ENCODE results near the gene FAM124B.
"Not testable (repeated sequence)": the region's sequence is repeated elsewhere in the genome, so short reads cannot be mapped to it uniquely, and the experiment has no call there.

The FAM124B gene

DNA sequence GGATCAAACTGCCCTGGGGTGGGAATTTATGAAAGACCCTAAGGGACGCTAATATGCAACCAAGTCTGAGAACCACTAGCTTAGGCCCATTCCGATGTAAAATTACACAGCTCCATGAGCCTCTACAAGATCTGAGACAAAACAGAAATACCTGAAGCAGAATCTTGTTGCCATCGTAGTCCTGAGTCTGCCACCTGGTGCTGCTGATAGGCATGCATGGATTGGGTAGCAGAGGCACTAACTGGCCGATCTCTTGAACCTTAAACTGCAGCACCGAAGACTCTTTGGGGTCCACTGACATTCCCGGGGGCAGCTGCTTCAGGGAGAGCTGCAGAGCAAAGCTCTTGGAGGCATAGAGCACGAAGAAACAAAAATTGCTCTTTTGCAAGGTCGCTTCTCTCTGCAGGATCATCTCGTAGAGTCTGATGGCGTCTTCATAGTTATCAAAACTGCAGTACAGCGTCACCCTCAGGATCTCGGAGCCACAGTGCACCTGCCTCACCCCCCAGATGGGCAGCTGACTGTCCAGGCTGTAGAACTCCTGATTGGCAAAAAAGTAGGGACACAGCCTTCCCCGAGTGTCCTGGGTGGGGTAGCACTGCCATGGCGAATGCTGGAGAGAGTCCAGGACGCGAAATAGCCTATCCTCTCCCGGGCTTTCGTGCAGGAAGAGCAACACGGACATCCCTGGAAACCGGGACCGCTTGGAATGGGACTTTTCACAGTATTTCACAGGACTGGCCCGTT lies 848 bp downstream of the FAM124B start:
- peak in 1 of 2 donors; percentile 1 for DNase-seq
- H3K27me3 Mint-ChIP-seq: peaks cover 8% of the 10 kb centered on the region
- H3K9me3 Mint-ChIP-seq: no peaks in the 10 kb centered on the region
- no peak overlapping the region for H3K27ac Mint-ChIP-seq
- ATAC-seq: peak; percentile 11
- H3K4me1 Mint-ChIP-seq: peaks cover 18% of the 10 kb centered on the region
- H3K4me3 Mint-ChIP-seq: peak overlapping the region; percentile 24 to 67

GRCh38 chr2:224400174-224400810 lies 1.6 kb downstream of the FAM124B start:
- ATAC-seq: no peak
- H3K4me3 Mint-ChIP-seq: no peak overlapping the region
- no peaks in the 10 kb centered on the region for H3K9me3 Mint-ChIP-seq
- H3K27ac Mint-ChIP-seq: no peak overlapping the region
- no peak for DNase-seq
- H3K4me1 Mint-ChIP-seq: peaks cover 18% of the 10 kb centered on the region
- H3K27me3 Mint-ChIP-seq: peaks cover 8% of the 10 kb centered on the region

DNA sequence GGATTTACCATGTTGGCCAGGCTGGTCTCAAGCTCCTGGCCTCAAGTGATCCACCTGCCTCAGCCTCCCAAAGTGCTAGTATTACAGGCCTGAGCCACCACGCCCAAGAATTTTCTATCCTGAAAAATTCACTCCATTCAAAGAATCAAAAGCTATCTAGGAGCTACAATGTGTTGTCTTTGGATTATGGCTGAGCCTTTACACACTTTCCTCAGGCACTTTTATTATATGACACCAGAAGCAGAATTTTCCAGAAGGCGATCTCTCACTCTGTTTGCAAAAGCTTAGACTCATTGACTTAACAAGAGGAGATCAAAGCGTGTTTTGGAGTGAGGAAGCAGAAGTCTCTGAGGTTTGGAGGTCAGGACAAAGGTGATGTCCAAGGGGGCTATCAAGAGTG lies 3.6 kb downstream of the FAM124B start:
- Mint-ChIP-seq H3K4me1 (peaks cover 18% of the 10 kb centered on the region), H3K27ac (no peak overlapping the region), H3K4me3 (no peak overlapping the region), H3K27me3 (peaks cover 8% of the 10 kb centered on the region), H3K9me3 (no peaks in the 10 kb centered on the region)
- ATAC-seq: no peak
- DNase-seq: no peak

DNA sequence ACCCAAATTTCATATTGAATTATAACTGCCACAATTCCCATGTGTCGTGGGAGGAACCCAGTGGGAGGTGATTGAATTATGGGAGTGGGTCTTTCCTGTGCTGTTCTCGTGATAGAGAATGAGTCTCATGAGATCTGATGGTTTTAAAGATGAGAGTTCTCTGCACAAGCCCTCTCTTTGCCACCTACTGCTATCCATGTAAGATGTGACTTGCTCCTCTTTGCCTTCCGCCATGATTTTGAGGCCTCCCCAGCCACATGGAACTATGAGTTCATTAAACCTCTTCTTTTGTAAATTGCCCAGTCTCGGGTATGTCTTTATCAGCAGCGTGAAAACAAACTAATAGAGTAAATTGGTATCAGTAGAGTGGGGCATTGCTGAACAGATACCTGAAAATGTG lies 4.8 kb downstream of the FAM124B start:
- ATAC-seq, H3K9me3 Mint-ChIP-seq, H3K27me3 Mint-ChIP-seq, DNase-seq, H3K27ac Mint-ChIP-seq, H3K4me3 Mint-ChIP-seq: not testable (repeated sequence)
- peaks cover 12% of the 10 kb centered on the region for H3K4me1 Mint-ChIP-seq

DNA sequence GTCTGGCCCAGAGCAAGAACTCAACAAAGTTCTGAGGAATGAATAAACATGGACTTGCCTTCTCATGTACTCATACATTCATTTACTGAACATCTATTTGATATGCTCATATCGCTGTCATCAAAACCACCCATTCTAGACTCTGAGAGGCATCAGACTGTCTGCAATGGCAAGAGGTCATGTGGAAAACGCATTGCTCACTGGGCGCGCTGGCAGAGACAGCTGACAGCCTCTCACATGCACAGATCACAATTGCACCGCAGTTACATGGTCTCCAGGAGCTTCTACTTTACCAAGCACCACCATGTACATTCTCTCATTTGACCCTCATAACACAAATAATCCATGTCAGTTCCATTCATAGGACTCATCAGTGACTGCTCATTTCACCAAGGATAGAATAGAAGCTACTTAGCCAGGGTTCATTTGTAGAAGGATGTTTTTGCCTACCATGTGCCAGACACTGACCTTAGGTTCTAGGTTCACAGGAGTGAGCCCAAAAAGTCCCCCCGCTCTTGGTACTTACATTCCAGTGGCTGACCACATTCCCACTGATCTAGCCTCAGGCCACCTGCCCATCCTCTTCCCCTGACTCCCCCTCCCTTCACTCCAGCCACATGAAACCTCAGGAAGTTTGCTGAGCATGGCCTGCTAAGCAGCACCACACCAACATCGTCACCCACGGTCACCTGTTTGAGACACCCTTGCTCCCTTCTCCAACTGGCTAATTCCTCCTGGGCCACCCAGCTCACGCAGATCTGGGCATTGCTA lies 6.1 kb downstream of the FAM124B start:
- no peak overlapping the region for H3K27ac Mint-ChIP-seq
- no peaks in the 10 kb centered on the region for H3K9me3 Mint-ChIP-seq
- no peak overlapping the region for H3K4me3 Mint-ChIP-seq
- no peak for DNase-seq
- H3K4me1 Mint-ChIP-seq: no peaks in the 10 kb centered on the region
- no peaks in the 10 kb centered on the region for H3K27me3 Mint-ChIP-seq
- ATAC-seq: no peak

GRCh38 chr2:224393157-224393872 lies 8.6 kb downstream of the FAM124B start:
- no peak for ATAC-seq

GRCh38 chr2:224392545-224392944 lies 9.4 kb downstream of the FAM124B start:
- Mint-ChIP-seq H3K9me3 (no peaks in the 10 kb centered on the region), H3K27ac (no peak overlapping the region), H3K4me1 (no peaks in the 10 kb centered on the region), H3K4me3 (no peak overlapping the region), H3K27me3 (no peaks in the 10 kb centered on the region)
- DNase-seq (no peak), ATAC-seq (no peak)

More at GRCh38 chr2:224393157-224393872, 8.6 kb downstream of the FAM124B start:
- no peak overlapping the region for H3K27ac Mint-ChIP-seq
- no peaks in the 10 kb centered on the region for H3K9me3 Mint-ChIP-seq
- DNase-seq: no peak
- H3K4me1 Mint-ChIP-seq: no peaks in the 10 kb centered on the region
- H3K27me3 Mint-ChIP-seq: no peaks in the 10 kb centered on the region
- H3K4me3 Mint-ChIP-seq: no peak overlapping the region

- Mint-ChIP-seq H3K27ac (no peak overlapping the region), H3K27me3 (no peaks in the 10 kb centered on the region), H3K4me1 (no peaks in the 10 kb centered on the region), H3K4me3 (no peak overlapping the region), H3K9me3 (no peaks in the 10 kb centered on the region)
- ATAC-seq (no peak), DNase-seq (no peak)
Measured at GRCh38 chr2:224389317-224389716, 12.6 kb downstream of the FAM124B start.

GRCh38 chr2:224386876-224387275 lies 15.0 kb downstream of the FAM124B start:
- Mint-ChIP-seq H3K27ac (no peak overlapping the region), H3K4me1 (no peaks in the 10 kb centered on the region), H3K9me3 (no peaks in the 10 kb centered on the region), H3K4me3 (no peak overlapping the region), H3K27me3 (no peaks in the 10 kb centered on the region)
- ATAC-seq (no peak), DNase-seq (no peak)

DNA sequence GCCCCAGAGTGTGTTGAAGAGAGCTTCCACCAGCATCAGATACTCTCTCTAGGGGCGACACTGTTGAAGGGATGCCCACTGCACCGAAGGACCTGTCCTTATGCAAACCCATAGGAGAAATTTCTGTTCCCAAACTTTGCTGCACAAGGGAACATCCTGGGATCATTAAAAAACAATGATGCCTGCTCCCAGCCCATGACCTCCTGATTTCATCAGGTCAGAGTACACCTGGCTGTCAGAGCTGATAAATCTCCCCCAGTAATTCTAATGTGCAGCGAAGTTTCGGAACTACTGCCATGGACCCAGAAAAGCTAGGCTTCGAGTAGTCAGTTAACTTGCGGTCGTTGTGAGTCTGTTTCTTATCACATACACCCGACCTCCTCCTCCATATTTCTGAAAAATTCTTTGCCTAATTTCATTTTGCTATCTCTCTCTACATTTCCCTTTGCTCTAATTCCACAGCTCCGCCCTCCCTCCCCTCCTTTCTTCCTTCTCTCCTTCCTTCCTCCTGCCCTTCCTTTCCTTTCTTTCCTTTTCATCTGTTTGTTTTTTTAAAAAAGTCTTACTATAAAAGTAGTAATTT lies 18.8 kb downstream of the FAM124B start:
- no peaks in the 10 kb centered on the region for H3K27me3 Mint-ChIP-seq
- ATAC-seq: no peak

DNA sequence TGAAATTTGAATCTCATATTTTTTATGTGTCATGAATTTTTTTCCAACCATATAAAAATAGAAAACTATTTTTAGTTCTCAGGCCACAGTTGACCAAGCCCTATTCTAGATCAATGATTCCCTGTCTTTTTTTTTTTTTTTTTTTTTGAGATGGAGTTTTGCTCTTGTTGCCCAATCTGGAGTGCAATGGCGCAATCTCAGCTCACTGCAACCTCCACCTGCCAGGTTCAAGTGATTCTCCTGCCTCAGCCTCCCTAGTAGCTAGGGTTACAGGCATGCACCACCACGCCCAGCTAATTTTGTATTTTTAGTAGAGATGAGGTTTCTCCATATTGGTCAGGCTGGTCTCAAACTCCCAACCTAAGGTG lies 19.6 kb downstream of the FAM124B start:
- H3K9me3 Mint-ChIP-seq: not testable (repeated sequence)

More for the DNA sequence above, 18.8 kb downstream of the FAM124B start:
- DNase-seq: no peak
- H3K9me3 Mint-ChIP-seq: no peaks in the 10 kb centered on the region
- H3K27ac Mint-ChIP-seq: no peak overlapping the region
- H3K4me3 Mint-ChIP-seq: no peak overlapping the region
- no peaks in the 10 kb centered on the region for H3K4me1 Mint-ChIP-seq

GRCh38 chr2:224381521-224382279 lies 20.2 kb downstream of the FAM124B start:
- Mint-ChIP-seq H3K27ac (no peak overlapping the region), H3K4me3 (no peak overlapping the region), H3K4me1 (no peaks in the 10 kb centered on the region), H3K9me3 (no peaks in the 10 kb centered on the region), H3K27me3 (no peaks in the 10 kb centered on the region)
- ATAC-seq (no peak), DNase-seq (no peak)

More for the DNA sequence above, 19.6 kb downstream of the FAM124B start:
- not testable (repeated sequence) for H3K27me3 Mint-ChIP-seq, H3K4me3 Mint-ChIP-seq, H3K27ac Mint-ChIP-seq, ATAC-seq, DNase-seq, H3K4me1 Mint-ChIP-seq

GRCh38 chr2:224379986-224380385 lies 21.9 kb downstream of the FAM124B start:
- no peak for DNase-seq
- no peak overlapping the region for H3K4me3 Mint-ChIP-seq
- no peaks in the 10 kb centered on the region for H3K9me3 Mint-ChIP-seq
- no peaks in the 10 kb centered on the region for H3K27me3 Mint-ChIP-seq
- H3K4me1 Mint-ChIP-seq: no peaks in the 10 kb centered on the region
- H3K27ac Mint-ChIP-seq: no peak overlapping the region
- ATAC-seq: no peak

DNA sequence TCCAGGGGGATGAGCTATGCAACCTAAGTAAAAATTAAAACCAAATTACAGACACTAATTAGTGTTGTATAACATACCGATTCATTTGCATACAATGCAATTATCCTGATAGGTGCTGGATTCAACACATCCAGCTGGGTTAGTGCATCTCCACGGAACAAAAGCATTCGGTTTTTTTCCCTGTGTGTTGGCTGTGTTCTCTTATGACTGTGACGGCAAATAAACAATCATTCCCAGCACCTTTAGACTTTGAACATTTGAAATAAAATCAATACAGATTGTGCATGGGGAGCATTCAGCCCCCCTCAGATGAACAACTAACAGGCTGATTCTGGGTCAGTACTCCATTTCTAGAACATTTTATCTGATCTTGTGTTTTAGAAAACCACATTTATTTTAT lies 22.7 kb downstream of the FAM124B start:
- Mint-ChIP-seq H3K27ac (no peak overlapping the region), H3K9me3 (no peaks in the 10 kb centered on the region), H3K4me3 (no peak overlapping the region), H3K27me3 (no peaks in the 10 kb centered on the region), H3K4me1 (no peaks in the 10 kb centered on the region)
- DNase-seq (no peak), ATAC-seq (no peak)

- H3K4me1 Mint-ChIP-seq: no peaks in the 10 kb centered on the region
- no peak for ATAC-seq
- H3K9me3 Mint-ChIP-seq: no peaks in the 10 kb centered on the region
- no peak overlapping the region for H3K4me3 Mint-ChIP-seq
- no peak for DNase-seq
- H3K27me3 Mint-ChIP-seq: no peaks in the 10 kb centered on the region
- H3K27ac Mint-ChIP-seq: no peak overlapping the region
Measured at GRCh38 chr2:224378701-224379097, 23.2 kb downstream of the FAM124B start.

Data from stimulated activated naive CD8-positive, alpha-beta T cell treated with anti-CD3 and anti-CD28 coated beads, Interleukin-15, amount 100 ng/mL, for 72 hours (primary cell).